Common myeloid progenitor, CD34-positive (primary cell): ENCODE results near the gene SERTAD1.

Experiments
- CTCF ChIA-PET: fragments of 350-600 bp; sonication (Branson Sonifier 250); formaldehyde crosslinking; loops from one replicate; lab custom pipeline; 2021; ENCODE audit warnings: antibody characterized with exemption; lab: Charles Lee
- POLR2A ChIA-PET: fragments of 350-600 bp; sonication (Branson Sonifier 250); formaldehyde crosslinking; loops from one replicate; lab custom pipeline; 2021; ENCODE audit warnings: antibody characterized with exemption; lab: Charles Lee
- DNase-seq, 3 donors: peaks; one replicate each; pipeline versions ENCODE4 v3.0.0 to v3.0.0-alpha.2; 2013
- H3K27ac ChIP-seq, 2 experiments: 1 replicate in 1 of 2; 2 replicates in 1 of 2; pipeline ENCODE4 v1.7.0; 2013; ENCODE audit warnings: inconsistent platforms in 2 of 2, low read length in 2 of 2, mild to moderate bottlenecking in 2 of 2, low read depth in 1 of 2, moderate library complexity in 1 of 2; ENCODE audit not compliant: severe bottlenecking in 2 of 2, insufficient read depth in 1 of 2, poor library complexity in 1 of 2
- H3K27me3 ChIP-seq, 5 experiments: replicated peaks in 2 of 5; 1 replicate in 3 of 5; 2 replicates in 2 of 5; pipeline versions ENCODE4 v1.6.1 to v1.7.0; 2013; ENCODE audit warnings: low read length in 4 of 5, mild to moderate bottlenecking in 2 of 5, moderate library complexity in 2 of 5, inconsistent platforms in 1 of 5; ENCODE audit not compliant: insufficient read depth in 5 of 5, control insufficient read depth in 4 of 5
- H3K36me3 ChIP-seq, 4 experiments: 1 replicate in 2 of 4; 2 replicates in 2 of 4; pipeline versions ENCODE4 v1.6.1 to v1.7.0; 2013; ENCODE audit warnings: low read length in 3 of 4, control low read depth in 1 of 4, mild to moderate bottlenecking in 1 of 4; ENCODE audit not compliant: control insufficient read depth in 4 of 4, insufficient read depth in 4 of 4
- H3K4me1 ChIP-seq, 4 experiments: 1 replicate in 3 of 4; 2 replicates in 1 of 4; pipeline versions ENCODE4 v1.6.1 to v1.7.1; 2013; ENCODE audit warnings: low read length in 3 of 4, mild to moderate bottlenecking in 3 of 4, control low read depth in 1 of 4, inconsistent platforms in 1 of 4, moderate library complexity in 1 of 4; ENCODE audit not compliant: control insufficient read depth in 4 of 4, insufficient read depth in 4 of 4; ENCODE audit errors: control extremely low read depth in 1 of 4
- H3K4me3 ChIP-seq, 7 experiments: 1 replicate in 4 of 7; 2 replicates in 3 of 7; pipeline versions ENCODE4 v1.5.1 to v1.7.0; 2013; ENCODE audit warnings: mild to moderate bottlenecking in 7 of 7, low read length in 6 of 7, moderate library complexity in 6 of 7, inconsistent platforms in 2 of 7, low read depth in 2 of 7, control low read depth in 1 of 7; ENCODE audit not compliant: insufficient read depth in 4 of 7, control insufficient read depth in 1 of 7; ENCODE audit errors: extremely low read depth in 1 of 7
- H3K9me3 ChIP-seq, 5 experiments: 1 replicate in 4 of 5; 2 replicates in 1 of 5; pipeline versions ENCODE4 v1.6.1 to v1.7.1; 2013; ENCODE audit warnings: low read length in 4 of 5, mild to moderate bottlenecking in 2 of 5, inconsistent platforms in 1 of 5, low read depth in 1 of 5, moderate library complexity in 1 of 5; ENCODE audit not compliant: control insufficient read depth in 4 of 5, insufficient read depth in 2 of 5; ENCODE audit errors: control extremely low read depth in 1 of 5
- WGBS: methylation state at CpG from one replicate; pipeline ENCODE4 v1.1.5; 2013; ENCODE audit not compliant: insufficient coverage; 5-methylcytosine and 5-hydroxymethylcytosine counted together

The SERTAD1 gene

DNA sequence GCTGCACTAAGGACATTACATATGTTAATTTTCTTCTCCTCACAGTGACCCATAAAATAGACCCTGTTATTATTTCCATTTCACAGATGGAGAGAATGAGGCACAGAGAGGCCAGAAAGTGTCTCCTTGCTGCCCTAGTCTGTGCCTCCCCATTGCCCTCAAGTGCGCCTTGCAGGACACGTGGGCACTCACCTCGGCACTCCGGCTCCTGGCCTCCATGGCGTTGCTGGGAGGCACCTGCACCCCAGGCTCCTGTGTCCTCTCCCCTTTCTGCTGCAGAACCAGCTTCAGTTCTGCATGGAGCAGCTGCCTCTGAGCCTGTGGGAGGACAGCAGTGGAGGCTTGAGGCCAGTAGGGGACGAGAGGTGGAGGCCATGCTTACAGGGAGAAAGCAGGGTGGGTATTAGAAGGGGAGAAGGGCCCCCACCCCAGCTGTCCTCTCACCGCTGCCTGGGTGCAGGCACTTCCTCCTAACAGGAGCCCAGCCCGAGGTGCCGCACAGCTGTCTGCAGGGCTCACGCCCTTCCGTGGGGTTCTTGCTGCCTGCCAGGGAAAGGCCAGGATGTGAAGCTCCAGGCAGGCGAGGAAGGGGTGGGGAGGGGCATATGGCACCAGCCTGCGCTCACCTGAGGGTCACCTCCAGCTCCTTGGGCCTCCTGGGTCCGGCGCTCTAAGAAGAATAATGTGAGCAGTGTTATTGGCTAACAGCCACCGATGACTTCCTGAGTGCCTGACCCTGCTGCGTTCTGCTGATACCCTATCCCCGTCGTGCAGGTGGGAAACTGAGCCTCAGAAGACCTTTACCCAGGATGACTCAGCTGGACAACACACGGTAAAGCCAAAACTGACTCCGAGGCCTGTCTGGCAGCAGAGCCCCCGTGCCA, 17.8 kb downstream of the SERTAD1 start:
- Histone ChIP-seq H3K9me3 (no peaks in the 10 kb centered on the region), H3K4me1 (peaks cover 0 to 51% (median 41%) of the 10 kb centered on the region in 4 experiments), H3K27me3 (no peaks in the 10 kb centered on the region), H3K36me3 (no peaks in the 10 kb centered on the region), H3K27ac (no peak overlapping the region), H3K4me3 (peak overlapping the region in 1 of 7 experiments; percentile 20)
- ChIA-PET CTCF (interaction anchor here (0.5 to 2.2 kb wide), 4 partner anchors 11 to 971 kb away, joined by 3 to 8 read pairs (median 4); no protein-coding TSS in a partner anchor), POLR2A (interaction anchor here (1.5 kb wide), 1 partner anchor 9 kb away, joined by 4 read pairs; no protein-coding TSS in a partner anchor)
- peak in 2 of 3 donors; percentile 43 to 59 for DNase-seq
- 40% methylated on average over 21 of the region's 22 CpGs for WGBS

DNA sequence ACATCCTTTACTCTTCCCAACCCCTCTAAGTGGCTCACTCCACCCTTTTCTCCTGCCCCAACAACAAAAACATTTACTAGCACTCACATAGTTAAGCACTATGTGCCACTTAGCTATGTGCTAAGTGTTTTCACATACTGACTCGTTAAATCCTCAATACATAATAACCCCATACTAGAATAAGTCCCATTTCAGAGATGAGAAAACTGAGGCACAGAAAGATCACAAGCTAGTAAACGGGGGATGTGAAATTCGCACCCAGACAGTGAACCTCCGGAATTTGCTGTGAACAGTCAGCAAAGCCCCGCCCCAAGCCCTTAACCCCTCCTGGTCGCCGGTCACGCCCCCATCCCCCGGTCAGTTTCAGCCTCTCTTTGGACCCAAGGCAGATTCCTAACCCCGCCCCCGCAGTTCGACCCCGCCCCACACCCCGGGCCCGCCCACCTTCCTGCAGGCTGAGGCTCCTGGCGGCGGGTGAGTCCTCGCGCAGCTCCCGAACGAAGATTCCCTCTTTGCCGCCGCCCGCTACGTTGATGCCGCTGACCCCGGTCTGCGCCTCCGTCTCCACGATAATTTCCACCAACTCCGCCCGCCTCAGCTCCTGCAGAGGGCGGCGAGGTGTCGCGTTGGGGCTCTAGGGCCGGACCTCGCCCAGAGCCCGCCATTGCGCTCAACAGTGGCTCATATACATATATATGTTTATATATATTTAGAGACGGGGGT, 22.4 kb downstream of the SERTAD1 start:
- Histone ChIP-seq H3K27me3 (no peaks in the 10 kb centered on the region), H3K9me3 (no peaks in the 10 kb centered on the region), H3K4me1 (peaks cover 0 to 22% (median 15%) of the 10 kb centered on the region in 4 experiments), H3K27ac (peak overlapping the region in 1 of 2 experiments; percentile 66), H3K4me3 (peak overlapping the region; percentile 55 to 83 (median 68)), H3K36me3 (no peaks in the 10 kb centered on the region)
- peak; percentile 87 to 94 (median 94) for DNase-seq
- CTCF ChIA-PET: interaction anchor here (0.7 to 2.7 kb wide), 4 partner anchors 10 to 118 kb away, joined by 3 to 14 read pairs (median 4); partner anchors contain the start of genes AKT2 and PRX
- under 1% methylated on average over 20 of the region's 41 CpGs for WGBS
- POLR2A ChIA-PET: interaction anchor here (0.7 to 0.8 kb wide), 2 partner anchors 14 to 18 kb away, joined by 3 to 5 read pairs; no protein-coding TSS in a partner anchor

DNA sequence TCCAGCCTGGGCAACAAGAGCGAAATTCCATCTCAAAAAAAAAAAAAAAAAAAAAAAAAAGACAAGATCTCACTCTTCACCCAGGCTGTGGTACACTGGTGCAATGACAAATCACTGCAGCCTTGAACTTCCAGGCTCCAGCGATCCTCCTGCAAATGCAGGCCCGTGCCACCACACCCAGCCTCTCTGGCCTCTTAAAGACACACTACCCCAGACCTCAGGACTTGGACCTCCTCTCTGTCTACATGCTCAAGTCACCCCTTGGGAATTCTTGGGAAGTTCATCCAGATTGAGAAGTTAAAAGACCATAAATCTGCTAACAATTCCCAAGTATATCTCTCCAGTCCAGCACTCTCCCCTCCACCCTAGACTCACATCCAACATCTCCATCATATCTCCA, 25.2 kb downstream of the SERTAD1 start:
- peaks cover 0 to 15% (median 11%) of the 10 kb centered on the region in 4 experiments for H3K4me1 ChIP-seq
- H3K27ac ChIP-seq: no peak overlapping the region
- CTCF ChIA-PET: no interaction called here
- H3K9me3 ChIP-seq: no peaks in the 10 kb centered on the region
- POLR2A ChIA-PET: no interaction called here
- H3K27me3 ChIP-seq: no peaks in the 10 kb centered on the region
- no peak overlapping the region for H3K4me3 ChIP-seq
- 90% methylated on average over 2 of the region's 3 CpGs for WGBS
- DNase-seq: no peak
- H3K36me3 ChIP-seq: no peaks in the 10 kb centered on the region

- DNase-seq: peak; percentile 79 to 88 (median 84)
- Histone ChIP-seq H3K27ac (no peak overlapping the region), H3K4me3 (peak overlapping the region in 3 of 7 experiments; percentile 40 to 61 (median 51)), H3K36me3 (no peaks in the 10 kb centered on the region), H3K9me3 (no peaks in the 10 kb centered on the region), H3K27me3 (no peaks in the 10 kb centered on the region), H3K4me1 (peaks cover 0 to 10% (median 7%) of the 10 kb centered on the region in 4 experiments)
- WGBS: 44% methylated on average over 44 of the region's 49 CpGs
- CTCF ChIA-PET: interaction anchor here (1.4 kb wide), 1 partner anchor 27 kb away, joined by 3 read pairs; no protein-coding TSS in a partner anchor
- POLR2A ChIA-PET: interaction anchor here (0.7 kb wide), 1 partner anchor 17 kb away, joined by 3 read pairs; no protein-coding TSS in a partner anchor
Measured at GRCh38 chr19:40398417-40399131, 27.2 kb downstream of the SERTAD1 start.

DNA sequence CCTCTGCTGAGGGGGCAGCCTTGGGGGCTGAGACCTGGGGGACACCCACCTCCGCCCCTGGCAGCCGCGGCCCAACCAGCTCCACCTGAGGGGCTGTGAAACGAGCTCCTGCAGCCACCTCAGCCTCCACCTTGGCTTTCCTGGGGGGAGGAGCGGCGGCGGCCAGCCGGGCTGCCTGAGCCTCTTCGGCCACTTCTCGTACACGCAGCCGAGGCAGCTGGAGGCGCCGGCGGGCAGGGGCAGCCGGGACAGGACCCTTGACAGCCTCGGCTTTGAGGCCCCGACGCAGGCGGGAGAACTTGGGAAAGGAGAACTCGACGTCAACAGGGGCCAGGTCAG, 28.3 kb downstream of the SERTAD1 start:
- ChIA-PET POLR2A (no interaction called here), CTCF (interaction anchor here (0.9 kb wide), 1 partner anchor 28 kb away, joined by 3 read pairs; the partner anchor contains the start of gene SERTAD1)
- H3K4me3 ChIP-seq: no peak overlapping the region
- H3K36me3 ChIP-seq: no peaks in the 10 kb centered on the region
- no peaks in the 10 kb centered on the region for H3K27me3 ChIP-seq
- no peaks in the 10 kb centered on the region for H3K9me3 ChIP-seq
- H3K4me1 ChIP-seq: peaks cover 0 to 10% (median 6%) of the 10 kb centered on the region in 4 experiments
- WGBS: 100% methylated on average over 17 of the region's 22 CpGs
- no peak for DNase-seq
- no peak overlapping the region for H3K27ac ChIP-seq

DNA sequence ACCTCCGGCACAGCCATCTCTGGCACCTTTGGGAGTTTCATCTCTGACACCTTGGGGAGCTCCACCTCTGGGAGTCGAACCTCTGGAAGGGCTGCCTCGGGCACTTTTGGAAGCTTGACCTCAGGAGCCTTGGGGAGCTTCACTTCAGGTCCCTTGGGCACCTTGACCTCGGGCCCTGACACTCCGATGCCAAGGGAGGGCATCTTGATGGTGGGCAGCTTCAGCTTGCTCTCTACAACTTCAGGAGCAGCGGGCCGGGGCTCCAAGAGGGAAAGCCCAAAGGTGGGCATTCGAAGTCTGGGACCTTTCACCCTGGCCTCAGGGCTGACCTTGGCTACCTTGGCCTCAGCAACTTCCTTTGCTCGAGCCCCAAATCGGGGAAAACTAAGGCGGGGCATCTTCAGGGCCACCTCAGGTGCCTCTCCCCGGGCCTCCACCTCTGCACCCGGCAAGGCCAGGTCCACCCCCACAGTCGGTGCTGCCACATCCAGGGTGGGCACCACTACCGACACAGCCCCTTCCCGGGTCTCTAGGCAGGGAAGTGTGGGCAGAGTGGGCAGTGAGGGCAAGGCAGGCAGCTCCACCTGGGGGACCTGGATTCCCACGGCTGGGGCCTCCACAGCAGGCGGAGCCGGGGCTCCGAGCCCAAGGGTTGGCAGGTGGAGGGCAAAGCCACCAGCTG, 28.8 kb downstream of the SERTAD1 start:
- no peak for DNase-seq
- WGBS: 97% methylated on average over 18 of the region's 20 CpGs
- Histone ChIP-seq H3K27ac (no peak overlapping the region), H3K9me3 (no peaks in the 10 kb centered on the region), H3K27me3 (no peaks in the 10 kb centered on the region), H3K4me3 (no peak overlapping the region), H3K4me1 (peaks cover 0 to 10% (median 6%) of the 10 kb centered on the region in 4 experiments), H3K36me3 (no peaks in the 10 kb centered on the region)
- CTCF ChIA-PET: interaction anchor here (0.9 to 1.1 kb wide), 4 partner anchors 19 to 92 kb away, joined by 3 to 4 read pairs (median 3); partner anchors contain the start of gene SERTAD1
- POLR2A ChIA-PET: no interaction called here
